Measurements from ENCODE around the gene NHLRC2. TPM values are rescaled to one million over a fixed set of nuclear protein-coding genes. Genes with fewer than 3 reads are reported as not detected.

Gene NHLRC2
- total and polyA plus RNA-seq, 4 experiments from 2014 or later, result 4.2 to 24.1 (median 17.0) TPM

DNA sequence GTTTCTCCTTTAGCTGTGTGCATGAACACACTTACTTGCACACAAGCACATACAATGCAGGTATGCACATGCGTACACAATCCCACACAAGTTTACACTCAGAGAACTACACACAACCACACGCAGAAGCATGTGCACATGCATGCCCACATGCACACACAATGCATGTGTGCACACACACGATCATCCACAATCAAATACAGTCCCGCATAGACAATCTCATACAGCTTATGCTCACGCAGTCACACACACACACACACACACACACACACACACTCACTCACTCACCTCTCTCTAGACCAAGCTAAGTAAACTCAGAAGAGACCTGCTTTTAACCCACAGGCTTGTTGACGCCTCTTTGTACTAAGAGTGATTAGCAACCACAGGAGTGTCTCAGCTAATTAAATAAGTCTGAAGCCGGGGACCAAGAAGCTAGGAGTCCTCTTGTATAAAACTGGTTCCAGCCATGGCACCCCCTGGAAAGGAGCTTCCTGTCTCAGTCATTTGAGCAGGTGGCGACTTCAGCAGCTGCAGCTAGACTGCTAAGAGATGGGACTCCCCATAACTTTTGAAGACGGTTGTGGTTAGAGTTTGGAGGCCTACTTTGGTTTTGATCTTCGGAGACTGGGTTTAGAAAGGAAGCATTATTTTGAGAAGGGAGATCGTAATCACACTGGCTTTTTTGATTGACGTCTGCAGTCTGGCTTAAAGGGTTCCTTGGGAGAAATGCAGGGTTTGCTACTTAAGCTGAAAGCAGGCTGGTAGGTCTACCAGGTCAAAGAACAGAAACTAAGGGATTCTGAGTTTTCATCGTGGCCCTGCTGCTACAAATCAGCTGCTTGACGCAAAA, 106.9 kb downstream of the NHLRC2 start:
- H3K9me3 Mint-ChIP-seq, result peaks cover 0 to 5% (median 0%) of the 10 kb centered on the region in 8 donors
- H3K27me3 ChIP-seq (ENCODE audit: insufficient read depth, low read length), result no peaks in the 10 kb centered on the region
- intact Hi-C loops (cut with micrococcal nuclease), result loop anchor here (1.0 to 10.0 kb wide), 6 partner anchors 44 to 565 kb away; partner anchors contain the start of genes DCLRE1A and NHLRC2
- H3K27ac ChIP-seq (ENCODE audit: low read depth, low read length), result peak overlapping the region; percentile 46
- CTCF ChIA-PET (ENCODE audit: partially characterized antibody), result interaction anchor here (0.7 to 1.9 kb wide), 5 partner anchors 10 to 279 kb away, joined by 3 to 5 read pairs (median 4); no protein-coding TSS in a partner anchor
- no peaks in the 10 kb centered on the region for H3K9me3 ChIP-seq (ENCODE audit: control insufficient read depth in 1 of 2, low read length in 2 of 2)
- H3K36me3 ChIP-seq (ENCODE audit: insufficient read depth, low read length), result no peaks in the 10 kb centered on the region
- POLR2A ChIA-PET (ENCODE audit: partially characterized antibody), result interaction anchor here (0.5 to 2.7 kb wide), 19 partner anchors 10 to 282 kb away, joined by 3 to 14 read pairs (median 3); partner anchors contain the start of genes ADRB1, CASP7, CCDC186 and DCLRE1A
- H3K27ac Mint-ChIP-seq, result peak overlapping the region; percentile 89 to 98 (median 95)
- peak overlapping the region; percentile 14 to 57 for H3K4me3 ChIP-seq (ENCODE audit: low read length in 2 of 2)
- peaks cover 63% of the 10 kb centered on the region for H3K4me1 ChIP-seq (ENCODE audit: insufficient read depth, low read length)
- peaks cover 0 to 2% of the 10 kb centered on the region in 2 donors for H3K36me3 Mint-ChIP-seq
- peak; percentile 89 to 94 (median 91) for DNase-seq
- peaks cover 36 to 55% (median 51%) of the 10 kb centered on the region in 4 donors for H3K4me1 Mint-ChIP-seq
- peaks cover 0 to 2% of the 10 kb centered on the region in 2 donors for H3K27me3 Mint-ChIP-seq
- H3K4me3 Mint-ChIP-seq, result peak overlapping the region; percentile 61 to 86 (median 76)

DNA sequence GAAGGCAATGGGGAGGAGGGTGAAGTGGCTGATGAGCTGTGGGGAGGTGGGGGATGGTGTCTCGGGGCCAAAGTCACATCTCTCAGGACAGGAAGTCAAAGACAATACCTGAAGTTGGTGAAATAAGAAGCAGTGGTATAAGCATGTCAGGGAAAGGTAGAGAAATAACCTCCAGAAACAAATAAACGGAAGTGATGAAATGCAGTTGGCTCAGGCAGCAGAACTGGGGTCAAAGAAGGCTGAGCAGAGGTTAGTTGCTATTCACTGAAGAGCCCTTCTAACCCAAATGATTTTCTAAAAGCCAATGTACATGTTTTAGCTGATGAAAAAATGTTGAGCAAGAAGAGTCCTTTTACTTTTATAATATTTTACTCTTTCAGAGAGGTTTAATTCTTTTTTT, 110.6 kb downstream of the NHLRC2 start:
- H3K27me3 Mint-ChIP-seq, result peaks cover 2% of the 10 kb centered on the region in 2 donors
- H3K4me1 ChIP-seq (ENCODE audit: insufficient read depth, low read length), result peaks cover 37% of the 10 kb centered on the region
- no peak overlapping the region for H3K27ac Mint-ChIP-seq
- intact Hi-C loops (cut with micrococcal nuclease), result loop anchor here (10.0 kb wide), 1 partner anchor 120 kb away; no protein-coding TSS in a partner anchor
- H3K36me3 Mint-ChIP-seq, result peaks cover 0 to 2% of the 10 kb centered on the region in 2 donors
- H3K27me3 ChIP-seq (ENCODE audit: insufficient read depth, low read length), result no peaks in the 10 kb centered on the region
- no peaks in the 10 kb centered on the region for H3K9me3 ChIP-seq (ENCODE audit: control insufficient read depth in 1 of 2, low read length in 2 of 2)
- no peak for DNase-seq
- H3K27ac ChIP-seq (ENCODE audit: low read depth, low read length), result no peak overlapping the region
- H3K4me1 Mint-ChIP-seq, result peaks cover 26 to 34% (median 27%) of the 10 kb centered on the region in 4 donors
- no peaks in the 10 kb centered on the region for H3K36me3 ChIP-seq (ENCODE audit: insufficient read depth, low read length)
- ChIA-PET CTCF (ENCODE audit: partially characterized antibody) (no interaction called here), POLR2A (ENCODE audit: partially characterized antibody) (no interaction called here)
- no peak overlapping the region for H3K4me3 ChIP-seq (ENCODE audit: low read length in 2 of 2)
- H3K9me3 Mint-ChIP-seq, result peaks cover 0 to 16% (median 6%) of the 10 kb centered on the region in 8 donors
- H3K4me3 Mint-ChIP-seq, result no peak overlapping the region

DNA sequence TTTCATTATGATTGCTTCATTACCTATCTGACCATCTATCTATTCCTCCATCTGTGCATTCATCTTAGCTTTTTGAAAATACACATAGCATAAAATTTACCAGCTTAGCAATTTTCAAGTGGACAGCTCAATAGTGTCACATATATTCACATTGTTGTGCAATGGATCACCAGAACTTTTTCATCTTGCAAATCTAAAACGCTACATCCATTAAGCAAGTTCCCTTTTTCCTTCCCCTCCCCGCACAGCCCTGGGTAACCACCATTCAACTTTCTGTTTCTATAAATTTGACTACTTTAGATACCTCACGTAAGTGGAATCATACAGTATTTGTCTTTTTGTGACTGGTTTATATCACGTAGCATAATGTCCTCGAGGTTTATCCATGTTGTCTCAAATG, 111.2 kb downstream of the NHLRC2 start:
- Mint-ChIP-seq H3K36me3 (peaks cover 0 to 2% of the 10 kb centered on the region in 2 donors), H3K27me3 (peaks cover 2% of the 10 kb centered on the region in 2 donors), H3K9me3 (peaks cover 0 to 16% (median 6%) of the 10 kb centered on the region in 8 donors), H3K4me1 (peaks cover 20 to 28% (median 21%) of the 10 kb centered on the region in 4 donors), H3K27ac (no peak overlapping the region), H3K4me3 (no peak overlapping the region)
- Histone ChIP-seq H3K27ac (ENCODE audit: low read depth, low read length) (no peak overlapping the region), H3K36me3 (ENCODE audit: insufficient read depth, low read length) (no peaks in the 10 kb centered on the region), H3K4me1 (ENCODE audit: insufficient read depth, low read length) (peaks cover 31% of the 10 kb centered on the region), H3K4me3 (ENCODE audit: low read length in 2 of 2) (no peak overlapping the region), H3K27me3 (ENCODE audit: insufficient read depth, low read length) (no peaks in the 10 kb centered on the region), H3K9me3 (ENCODE audit: control insufficient read depth in 1 of 2, low read length in 2 of 2) (no peaks in the 10 kb centered on the region)
- intact Hi-C loops (cut with micrococcal nuclease), result loop anchor here (10.0 kb wide), 1 partner anchor 119 kb away; no protein-coding TSS in a partner anchor
- CTCF ChIA-PET (ENCODE audit: partially characterized antibody), result no interaction called here
- no peak for DNase-seq
- POLR2A ChIA-PET (ENCODE audit: partially characterized antibody), result no interaction called here

Other genes with a start within 250 kb of the NHLRC2 start
- not detected for gene NRAP, start 190.6 kb upstream of the NHLRC2 start, total RNA-seq
- gene NRAP, start 190.6 kb upstream of the NHLRC2 start, polyA plus RNA-seq, result not detected
- gene CASP7, start 174.7 kb upstream of the NHLRC2 start, total RNA-seq, result 10 to 100 TPM; 18.2 to 23.1 TPM
- 10 to 100 TPM; 16.4 to 22.7 TPM for gene CASP7, start 174.7 kb upstream of the NHLRC2 start, polyA plus RNA-seq
- under 1 TPM in 1 of 2 experiments, not detected in 1; 0.12 TPM for gene PLEKHS1, start 103.0 kb upstream of the NHLRC2 start, total RNA-seq
- gene PLEKHS1, start 103.0 kb upstream of the NHLRC2 start, polyA plus RNA-seq, result not detected
- gene DCLRE1A, start 579 bp upstream of the NHLRC2 start, total RNA-seq, result 1 to 10 TPM; 4.5 to 4.7 TPM
- 1 to 10 TPM; 3.3 to 5.3 TPM for gene DCLRE1A, start 579 bp upstream of the NHLRC2 start, polyA plus RNA-seq
- not detected for gene ADRB1, start 189.2 kb downstream of the NHLRC2 start, total RNA-seq
- gene ADRB1, start 189.2 kb downstream of the NHLRC2 start, polyA plus RNA-seq, result not detected

Measured in CD4-positive, alpha-beta memory T cell (primary cell).